ENCODE data around the gene WDR5. TPM values are rescaled to one million over a fixed set of nuclear protein-coding genes. Genes with fewer than 3 reads are reported as not detected.

WDR5 gene
- total and polyA plus RNA-seq, 7 donors, result 10.8 to 33.6 (median 15.0) TPM

DNA sequence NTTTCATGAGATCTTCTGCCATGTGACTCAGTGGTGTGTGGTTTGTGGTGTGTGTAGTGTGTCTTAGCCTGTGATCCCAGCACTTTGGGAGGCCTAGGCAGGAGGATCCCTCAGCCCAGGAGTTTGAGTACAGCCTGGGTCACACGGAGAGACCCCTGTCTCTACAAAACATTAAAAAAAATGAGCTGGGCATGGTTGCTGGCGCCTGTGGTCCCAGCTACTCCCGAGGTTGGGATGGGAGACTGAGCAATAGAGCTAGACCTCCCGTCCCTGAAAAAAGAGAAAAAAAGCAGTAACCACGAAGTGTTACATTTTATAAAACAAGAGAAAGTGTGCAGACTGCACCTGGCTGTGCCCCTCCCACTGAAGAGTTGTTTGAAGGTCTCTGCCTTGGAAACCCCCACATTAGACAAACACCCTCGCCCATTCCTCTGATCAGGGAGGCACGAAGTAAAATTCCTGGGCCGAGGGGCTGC lies 49.7 kb downstream of the WDR5 start:
- Histone ChIP-seq H3K4me1 (peaks cover 0 to 16% (median 14%) of the 10 kb centered on the region in 4 donors), H3K9me3 (no peaks in the 10 kb centered on the region), H3K36me3 (no peaks in the 10 kb centered on the region), H3K4me3 (no peak overlapping the region), H3K27me3 (no peaks in the 10 kb centered on the region), H3K27ac (no peak overlapping the region)
- 15 to 31% methylated on average over 8 of the region's 8 CpGs for WGBS, 2 donors
- intact Hi-C loops (cut with DNase I), result no loop called here
- TF ChIP-seq EP300 (IDR thresholded peaks at IDR 0.05) (no peak), POLR2AphosphoS5 (IDR thresholded peaks at IDR 0.05) (no peak), POLR2A (IDR thresholded peaks at IDR 0.05) (no peak)
- TF ChIP-seq, protein P1, sequence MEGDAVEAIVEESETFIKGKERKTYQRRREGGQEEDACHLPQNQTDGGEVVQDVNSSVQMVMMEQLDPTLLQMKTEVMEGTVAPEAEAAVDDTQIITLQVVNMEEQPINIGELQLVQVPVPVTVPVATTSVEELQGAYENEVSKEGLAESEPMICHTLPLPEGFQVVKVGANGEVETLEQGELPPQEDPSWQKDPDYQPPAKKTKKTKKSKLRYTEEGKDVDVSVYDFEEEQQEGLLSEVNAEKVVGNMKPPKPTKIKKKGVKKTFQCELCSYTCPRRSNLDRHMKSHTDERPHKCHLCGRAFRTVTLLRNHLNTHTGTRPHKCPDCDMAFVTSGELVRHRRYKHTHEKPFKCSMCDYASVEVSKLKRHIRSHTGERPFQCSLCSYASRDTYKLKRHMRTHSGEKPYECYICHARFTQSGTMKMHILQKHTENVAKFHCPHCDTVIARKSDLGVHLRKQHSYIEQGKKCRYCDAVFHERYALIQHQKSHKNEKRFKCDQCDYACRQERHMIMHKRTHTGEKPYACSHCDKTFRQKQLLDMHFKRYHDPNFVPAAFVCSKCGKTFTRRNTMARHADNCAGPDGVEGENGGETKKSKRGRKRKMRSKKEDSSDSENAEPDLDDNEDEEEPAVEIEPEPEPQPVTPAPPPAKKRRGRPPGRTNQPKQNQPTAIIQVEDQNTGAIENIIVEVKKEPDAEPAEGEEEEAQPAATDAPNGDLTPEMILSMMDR (IDR thresholded peaks at IDR 0.05), result no peak
- DNase-seq, result peak; percentile 42

DNA sequence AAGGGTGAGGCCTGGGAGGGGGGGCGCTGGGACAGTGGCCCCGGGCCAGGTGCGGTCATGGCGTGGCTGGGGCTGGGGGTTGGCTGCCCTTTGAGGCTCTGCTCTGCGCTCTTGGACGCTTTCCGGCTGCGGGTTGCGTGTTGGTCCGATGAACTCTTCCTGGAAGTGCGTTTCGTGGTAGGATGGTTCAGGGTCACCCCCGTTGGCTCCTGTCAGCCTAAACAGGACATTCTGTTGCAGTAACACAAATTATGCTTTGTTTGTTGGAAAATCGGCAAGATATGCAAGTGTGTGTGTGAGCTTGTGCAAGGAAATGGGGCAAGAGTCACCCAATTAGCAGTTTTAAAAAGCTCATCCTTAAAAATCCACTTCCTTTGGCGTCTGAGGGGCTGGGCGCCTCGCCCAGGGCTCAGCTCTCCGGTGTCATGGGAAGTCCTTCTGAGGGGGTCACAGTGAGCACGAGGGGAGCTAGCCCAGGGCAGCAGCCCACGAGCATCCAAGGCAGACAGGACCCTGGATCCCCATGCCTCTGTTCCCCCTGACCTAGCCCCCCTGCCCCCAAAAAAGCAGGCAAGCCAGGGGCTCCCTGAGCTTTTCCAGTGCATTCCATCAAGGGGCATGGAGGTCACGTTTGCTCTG lies 50.7 kb downstream of the WDR5 start:
- H3K27me3 ChIP-seq, result no peaks in the 10 kb centered on the region
- intact Hi-C loops (cut with DNase I), result no loop called here
- no peak for TF ChIP-seq POLR2A (IDR thresholded peaks at IDR 0.05)
- TF ChIP-seq, protein P1 (IDR thresholded peaks at IDR 0.05), result no peak
- TF ChIP-seq EP300 (IDR thresholded peaks at IDR 0.05), result no peak
- no peak for TF ChIP-seq POLR2AphosphoS5 (IDR thresholded peaks at IDR 0.05)
- no peak overlapping the region for H3K27ac ChIP-seq
- H3K4me1 ChIP-seq, result peaks cover 0 to 16% (median 14%) of the 10 kb centered on the region in 4 donors
- H3K9me3 ChIP-seq, result no peaks in the 10 kb centered on the region
- 58 to 63% methylated on average over 21 of the region's 21 CpGs for WGBS, 2 donors
- H3K4me3 ChIP-seq, result no peak overlapping the region
- H3K36me3 ChIP-seq, result no peaks in the 10 kb centered on the region
- DNase-seq, result peak; percentile 68

- H3K9me3 ChIP-seq, result no peaks in the 10 kb centered on the region
- WGBS, 2 donors, result 78 to 84% methylated on average over 12 of the region's 12 CpGs
- no peak overlapping the region for H3K4me3 ChIP-seq
- no peaks in the 10 kb centered on the region for H3K27me3 ChIP-seq
- no peak overlapping the region for H3K27ac ChIP-seq
- intact Hi-C loops (cut with DNase I), result no loop called here
- peaks cover 0 to 16% (median 14%) of the 10 kb centered on the region in 4 donors for H3K4me1 ChIP-seq
- TF ChIP-seq POLR2AphosphoS5 (IDR thresholded peaks at IDR 0.05), result no peak
- TF ChIP-seq, protein P1 (IDR thresholded peaks at IDR 0.05), result no peak
- no peak for TF ChIP-seq POLR2A (IDR thresholded peaks at IDR 0.05)
- no peak for TF ChIP-seq EP300 (IDR thresholded peaks at IDR 0.05)
- peak; percentile 54 for DNase-seq
- H3K36me3 ChIP-seq, result no peaks in the 10 kb centered on the region
These were observed 51.2 kb downstream of the WDR5 start for GRCh38 chr9:134187110-134187531.

DNA sequence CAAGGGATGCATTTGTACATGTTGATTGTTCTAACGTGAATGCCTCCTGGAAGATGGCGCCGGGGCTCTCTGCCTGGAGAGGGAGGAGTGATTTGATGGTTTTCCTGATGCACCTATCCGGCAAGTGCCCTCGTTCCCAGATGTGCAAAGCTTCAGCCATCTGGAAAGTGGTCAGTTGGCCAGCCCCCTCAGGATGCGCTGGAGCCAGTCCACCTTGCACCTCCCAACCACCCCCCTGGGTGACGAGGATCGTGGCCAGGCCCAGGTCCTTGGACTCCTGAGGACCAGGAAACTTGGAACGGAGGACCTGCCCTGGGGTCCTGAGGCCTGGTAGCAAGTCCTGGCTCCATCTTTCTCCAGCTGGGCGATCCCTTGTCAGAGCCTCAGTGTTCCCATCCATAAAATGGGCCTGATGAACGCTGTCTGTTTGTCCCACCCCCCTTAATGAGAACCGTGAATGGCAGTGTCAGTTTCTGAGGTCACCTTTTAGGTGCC lies 52.1 kb downstream of the WDR5 start:
- Histone ChIP-seq H3K27ac (no peak overlapping the region), H3K9me3 (no peaks in the 10 kb centered on the region), H3K4me1 (peaks cover 0 to 16% (median 14%) of the 10 kb centered on the region in 4 donors), H3K27me3 (no peaks in the 10 kb centered on the region), H3K4me3 (no peak overlapping the region), H3K36me3 (no peaks in the 10 kb centered on the region)
- TF ChIP-seq POLR2AphosphoS5 (IDR thresholded peaks at IDR 0.05) (no peak), POLR2A (IDR thresholded peaks at IDR 0.05) (no peak), EP300 (IDR thresholded peaks at IDR 0.05) (no peak)
- TF ChIP-seq, protein P1 (IDR thresholded peaks at IDR 0.05), result no peak
- WGBS, 2 donors, result 57 to 83% methylated on average over 12 of the region's 12 CpGs
- peak; percentile 55 for DNase-seq
- intact Hi-C loops (cut with DNase I), result no loop called here
